Measurements from ENCODE around the gene MTO1.
A peak's percentile ranks its signal among the peaks of the same experiment; 100 is the strongest.
"Not testable (repeated sequence)": the region's sequence is repeated elsewhere in the genome, so short reads cannot be mapped to it uniquely, and the experiment has no call there.

- not testable (repeated sequence) for TF ChIP-seq CTCF (IDR thresholded peaks at IDR 0.05)
- peak in 1 of 2 donors; percentile 9 for TF ChIP-seq POLR2A (IDR thresholded peaks at IDR 0.05)
Measured at GRCh38 chr6:73518100-73518981, 56.8 kb downstream of the MTO1 start.

All from adrenal gland (tissue), 5 donors.